Smooth muscle cell (in vitro differentiated cells): ENCODE measurements around the gene ATP6V1F. TPM values are rescaled to one million over a fixed set of nuclear protein-coding genes. Genes with fewer than 3 reads are reported as not detected.

Experiments
- DNase-seq: peaks from one replicate; lab custom pipeline; 2025; ENCODE audit not compliant: unreplicated experiment; lab: John Stamatoyannopoulos, UW
- H2AFZ ChIP-seq: fragments of 200-600 bp; sonication (generic); 2 replicates; pipeline ENCODE4 v1.6.0; 2016; ENCODE audit warnings: antibody characterized with exemption, low read depth, mild to moderate bottlenecking
- H3F3A ChIP-seq: fragments of 200-600 bp; sonication (generic); 2 replicates; pipeline ENCODE4 v1.6.0; 2017; ENCODE audit warnings: antibody characterized with exemption, low read depth
- H3K27ac ChIP-seq: fragments of 200-600 bp; sonication (generic); 2 replicates; pipeline ENCODE4 v1.5.1; 2016; ENCODE audit warnings: low read depth, mild to moderate bottlenecking
- H3K27me3 ChIP-seq: fragments of 200-600 bp; sonication (generic); 2 replicates; pipeline ENCODE4 v1.6.1; 2016; ENCODE audit warnings: low read depth, mild to moderate bottlenecking
- H3K36me3 ChIP-seq: fragments of 200-600 bp; sonication (generic); 2 replicates; pipeline ENCODE4 v1.5.1; 2016; ENCODE audit warnings: low read depth
- H3K4me1 ChIP-seq: fragments of 200-600 bp; sonication (generic); 2 replicates; pipeline ENCODE4 v1.5.1; 2016; ENCODE audit warnings: low read depth
- H3K4me2 ChIP-seq: fragments of 200-600 bp; sonication (generic); 2 replicates; pipeline ENCODE4 v1.6.0; 2016; ENCODE audit warnings: mild to moderate bottlenecking
- H3K4me3 ChIP-seq: fragments of 200-600 bp; sonication (generic); 2 replicates; pipeline ENCODE4 v1.5.1; 2016; ENCODE audit warnings: mild to moderate bottlenecking
- H3K79me2 ChIP-seq: fragments of 200-600 bp; sonication (generic); 2 replicates; pipeline ENCODE4 v1.6.0; 2016; ENCODE audit warnings: low read depth, mild to moderate bottlenecking
- H3K9ac ChIP-seq: fragments of 200-600 bp; sonication (generic); 2 replicates; pipeline ENCODE4 v1.6.0; 2016; ENCODE audit warnings: low read depth
- H3K9me3 ChIP-seq: fragments of 200-600 bp; sonication (generic); replicated peaks from 2 replicates; pipeline ENCODE4 v1.5.1; 2016; ENCODE audit warnings: low read depth
- H4K20me1 ChIP-seq: fragments of 200-600 bp; sonication (generic); 2 replicates; pipeline ENCODE4 v1.6.0; 2016; ENCODE audit warnings: low read depth
- WGBS: methylation state at CpG from one replicate; pipeline ENCODE4 v1.1.7; 2016; ENCODE audit warnings: low lambda C conversion rate; 5-methylcytosine and 5-hydroxymethylcytosine counted together
- polyA plus RNA-seq: library from polyadenylated mRNA; unstranded; fragments of >200 nt; fragmentation: Nextera tagmentation; extraction: Ambion mirVana; gene quantifications from 2 replicates; pipeline ENCODE4 v1.2.1, GENCODE V29; 2016
- total RNA-seq: library from RNA; depleted of rRNA; stranded (reverse); fragments of >200 nt; gene quantifications from 2 replicates; pipeline ENCODE4 v1.2.3, GENCODE V29; 2014
- TF ChIP-seq, protein P1 (sequence below): fragments of 200-600 bp; sonication (generic); IDR thresholded peaks from 2 replicates; pipeline ENCODE4 v1.5.1; 2017; ENCODE audit warnings: borderline replicate concordance, mild to moderate bottlenecking, antibody characterized with exemption; ENCODE audit not compliant: insufficient read depth, poor library complexity, severe bottlenecking

ATP6V1F gene
- total and polyA plus RNA-seq, 2 experiments from 2014 or later: 131 to 325 TPM

DNA sequence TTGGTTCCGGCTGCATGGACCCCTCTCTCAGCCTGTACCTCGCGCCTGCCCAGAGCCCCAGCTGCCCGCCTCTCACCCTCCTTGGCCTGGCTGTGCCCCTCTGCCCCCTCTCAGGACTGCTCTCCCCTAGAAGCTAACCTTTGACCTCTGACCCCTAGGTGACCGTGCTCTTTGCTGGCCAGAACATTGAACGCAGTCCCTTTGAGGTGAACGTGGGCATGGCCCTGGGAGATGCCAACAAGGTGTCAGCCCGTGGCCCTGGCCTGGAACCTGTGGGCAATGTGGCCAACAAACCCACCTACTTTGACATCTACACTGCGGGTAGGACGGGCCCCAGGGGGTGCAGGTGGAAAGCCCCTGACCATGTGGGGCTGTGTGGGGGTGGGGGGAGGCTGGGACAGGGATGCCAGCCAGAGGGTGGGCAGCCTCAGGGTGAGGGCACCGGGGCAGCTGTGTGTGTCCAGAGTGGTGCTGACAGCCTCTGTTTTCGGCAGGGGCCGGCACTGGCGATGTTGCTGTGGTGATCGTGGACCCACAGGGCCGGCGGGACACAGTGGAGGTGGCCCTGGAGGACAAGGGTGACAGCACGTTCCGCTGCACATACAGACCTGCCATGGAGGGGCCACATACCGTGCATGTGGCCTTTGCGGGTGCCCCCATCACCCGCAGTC, 24.4 kb upstream of the ATP6V1F start:
- TF ChIP-seq, protein P1, sequence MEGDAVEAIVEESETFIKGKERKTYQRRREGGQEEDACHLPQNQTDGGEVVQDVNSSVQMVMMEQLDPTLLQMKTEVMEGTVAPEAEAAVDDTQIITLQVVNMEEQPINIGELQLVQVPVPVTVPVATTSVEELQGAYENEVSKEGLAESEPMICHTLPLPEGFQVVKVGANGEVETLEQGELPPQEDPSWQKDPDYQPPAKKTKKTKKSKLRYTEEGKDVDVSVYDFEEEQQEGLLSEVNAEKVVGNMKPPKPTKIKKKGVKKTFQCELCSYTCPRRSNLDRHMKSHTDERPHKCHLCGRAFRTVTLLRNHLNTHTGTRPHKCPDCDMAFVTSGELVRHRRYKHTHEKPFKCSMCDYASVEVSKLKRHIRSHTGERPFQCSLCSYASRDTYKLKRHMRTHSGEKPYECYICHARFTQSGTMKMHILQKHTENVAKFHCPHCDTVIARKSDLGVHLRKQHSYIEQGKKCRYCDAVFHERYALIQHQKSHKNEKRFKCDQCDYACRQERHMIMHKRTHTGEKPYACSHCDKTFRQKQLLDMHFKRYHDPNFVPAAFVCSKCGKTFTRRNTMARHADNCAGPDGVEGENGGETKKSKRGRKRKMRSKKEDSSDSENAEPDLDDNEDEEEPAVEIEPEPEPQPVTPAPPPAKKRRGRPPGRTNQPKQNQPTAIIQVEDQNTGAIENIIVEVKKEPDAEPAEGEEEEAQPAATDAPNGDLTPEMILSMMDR: no peak
- Histone ChIP-seq H3K79me2 (no peaks in the 10 kb centered on the region), H3K4me3 (no peak overlapping the region), H3K9ac (no peak overlapping the region), H3K27me3 (no peaks in the 10 kb centered on the region), H3K9me3 (no peaks in the 10 kb centered on the region), H4K20me1 (peaks cover 88% of the 10 kb centered on the region), H3K36me3 (no peaks in the 10 kb centered on the region), H3K4me2 (no peak overlapping the region), H2AFZ (no peak overlapping the region), H3K27ac (no peak overlapping the region), H3F3A (no peaks in the 10 kb centered on the region), H3K4me1 (peaks cover 11% of the 10 kb centered on the region)
- WGBS: 95% methylated on average over 20 of the region's 22 CpGs
- no peak for DNase-seq

DNA sequence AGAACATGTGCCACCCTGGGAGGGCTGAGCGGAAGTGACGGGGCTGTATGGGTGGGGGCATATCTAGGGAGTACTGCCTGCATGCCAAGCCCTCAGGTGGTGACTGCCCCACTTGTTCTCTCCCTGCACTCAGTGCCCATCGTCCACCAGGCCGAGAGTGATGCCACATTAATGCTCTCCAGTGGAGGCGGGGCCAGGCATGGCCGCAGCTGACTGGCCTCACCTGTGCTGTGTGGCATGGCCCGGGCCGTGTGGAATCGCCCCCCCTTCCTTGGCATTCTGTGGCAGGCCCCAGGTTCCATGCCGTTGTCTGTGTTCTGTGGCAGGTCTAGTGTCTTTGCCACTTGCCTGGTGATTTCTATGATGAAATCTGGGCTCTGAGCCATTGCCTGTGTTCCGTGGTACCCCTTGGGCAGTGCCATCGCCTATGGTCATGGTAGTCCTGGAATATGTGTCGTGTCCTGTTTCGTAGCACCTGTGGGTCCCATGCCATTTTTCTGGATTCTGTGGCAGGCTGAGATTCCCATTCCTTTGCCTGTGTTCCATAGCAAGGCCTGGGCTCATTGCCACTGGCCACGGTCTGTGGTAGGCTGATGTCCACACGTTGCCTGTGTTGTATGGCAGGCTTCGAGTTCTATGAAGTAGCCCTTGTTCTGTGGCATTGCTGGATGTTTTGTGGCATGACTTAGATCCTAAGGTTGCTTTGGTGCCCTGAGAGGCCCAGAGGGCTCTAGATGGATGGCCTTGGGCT, 23.5 kb upstream of the ATP6V1F start:
- no peaks in the 10 kb centered on the region for H3K27me3 ChIP-seq
- H3K27ac ChIP-seq: no peak overlapping the region
- H3K9ac ChIP-seq: no peak overlapping the region
- TF ChIP-seq, protein P1: no peak
- no peaks in the 10 kb centered on the region for H3K36me3 ChIP-seq
- H3K79me2 ChIP-seq: no peaks in the 10 kb centered on the region
- H3K4me1 ChIP-seq: peaks cover 2% of the 10 kb centered on the region
- peaks cover 87% of the 10 kb centered on the region for H4K20me1 ChIP-seq
- no peak for DNase-seq
- no peaks in the 10 kb centered on the region for H3K9me3 ChIP-seq
- no peaks in the 10 kb centered on the region for H3F3A ChIP-seq
- no peak overlapping the region for H2AFZ ChIP-seq
- no peak overlapping the region for H3K4me3 ChIP-seq
- 96% methylated on average over 17 of the region's 17 CpGs for WGBS
- H3K4me2 ChIP-seq: no peak overlapping the region

DNA sequence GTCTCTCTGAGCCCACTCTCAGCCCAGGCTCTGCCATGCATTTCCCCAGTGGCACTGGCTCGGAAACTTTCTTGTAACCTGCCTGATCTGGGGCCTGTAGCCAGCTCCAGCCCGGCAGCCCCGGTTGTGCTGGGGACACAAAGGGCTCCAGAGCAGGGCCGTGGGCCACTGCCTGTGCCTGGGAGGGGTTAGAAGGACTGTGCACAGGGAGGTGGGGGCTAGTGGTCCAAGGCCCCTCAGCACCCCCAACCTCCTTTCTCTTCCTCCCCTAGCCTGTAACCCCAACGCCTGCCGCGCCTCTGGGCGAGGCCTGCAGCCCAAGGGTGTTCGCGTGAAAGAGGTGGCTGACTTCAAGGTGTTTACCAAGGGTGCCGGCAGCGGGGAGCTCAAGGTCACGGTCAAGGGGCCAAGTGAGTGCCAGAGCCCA, 22.9 kb upstream of the ATP6V1F start:
- H3K4me2 ChIP-seq: no peak overlapping the region
- peaks cover 82% of the 10 kb centered on the region for H4K20me1 ChIP-seq
- H3K9ac ChIP-seq: no peak overlapping the region
- H3K27ac ChIP-seq: no peak overlapping the region
- TF ChIP-seq, protein P1: no peak
- no peaks in the 10 kb centered on the region for H3K79me2 ChIP-seq
- no peak for DNase-seq
- 97% methylated on average over 13 of the region's 13 CpGs for WGBS
- H3K4me1 ChIP-seq: no peaks in the 10 kb centered on the region
- H3K36me3 ChIP-seq: no peaks in the 10 kb centered on the region
- H3K4me3 ChIP-seq: no peak overlapping the region
- no peaks in the 10 kb centered on the region for H3K9me3 ChIP-seq
- no peaks in the 10 kb centered on the region for H3K27me3 ChIP-seq
- no peaks in the 10 kb centered on the region for H3F3A ChIP-seq
- H2AFZ ChIP-seq: no peak overlapping the region
